Measurements from ENCODE around the gene PPP4C.
A peak's percentile ranks its signal among the peaks of the same experiment; 100 is the strongest.

Gene PPP4C

GRCh38 chr16:30082545-30083090 lies 6.8 kb downstream of the PPP4C start:
- no peak for DNase-seq (ENCODE audit: low read depth)

- no peak for DNase-seq (ENCODE audit: low read depth)
Observed at GRCh38 chr16:30083216-30084055, 7.6 kb downstream of the PPP4C start.

GRCh38 chr16:30084096-30084815 lies 8.5 kb downstream of the PPP4C start:
- no peak for DNase-seq (ENCODE audit: low read depth)

- DNase-seq (ENCODE audit: low read depth): no peak
Observed at GRCh38 chr16:30084816-30085159, 9.0 kb downstream of the PPP4C start.

GRCh38 chr16:30085247-30085646 lies 9.5 kb downstream of the PPP4C start:
- no peak for DNase-seq (ENCODE audit: low read depth)

- no peak for DNase-seq (ENCODE audit: low read depth)
Observed at GRCh38 chr16:30085820-30086219, 10.0 kb downstream of the PPP4C start.

- no peak for DNase-seq (ENCODE audit: low read depth)
Observed at GRCh38 chr16:30086291-30087140, 10.7 kb downstream of the PPP4C start.

- DNase-seq (ENCODE audit: low read depth): no peak
Observed at GRCh38 chr16:30087181-30087898, 11.5 kb downstream of the PPP4C start.

GRCh38 chr16:30088237-30088831 lies 12.5 kb downstream of the PPP4C start:
- no peak for DNase-seq (ENCODE audit: low read depth)

- no peak for DNase-seq (ENCODE audit: low read depth)
Observed at GRCh38 chr16:30088832-30089624, 13.2 kb downstream of the PPP4C start.

- no peak for DNase-seq (ENCODE audit: low read depth)
Observed at GRCh38 chr16:30090610-30091331, 15.0 kb downstream of the PPP4C start.

- DNase-seq (ENCODE audit: low read depth): peak; percentile 50
Observed at GRCh38 chr16:30091474-30092372, 15.9 kb downstream of the PPP4C start, which contains the start of gene TBX6. Gene TBX6 (minus strand): TSS chr16:30091924. CDS start chr16:30091193, 731 bp downstream.

- no peak for DNase-seq (ENCODE audit: low read depth)
Observed at GRCh38 chr16:30092373-30093010, 16.7 kb downstream of the PPP4C start.

- DNase-seq (ENCODE audit: low read depth): no peak
Observed at GRCh38 chr16:30094541-30095165, 18.9 kb downstream of the PPP4C start.

- DNase-seq (ENCODE audit: low read depth): no peak
Observed at GRCh38 chr16:30095166-30096078, 19.6 kb downstream of the PPP4C start.

- DNase-seq (ENCODE audit: low read depth): no peak
Observed at GRCh38 chr16:30096105-30096861, 20.5 kb downstream of the PPP4C start, which contains the start of gene YPEL3. Gene YPEL3 (minus strand): TSS chr16:30096213. CDS start chr16:30095482, 731 bp downstream.

Data from HS-5 (cell line).